Prostate gland (tissue), 2 donors: ENCODE measurements around the gene VAMP5. TPM values are rescaled to one million over a fixed set of nuclear protein-coding genes. Genes with fewer than 3 reads are reported as not detected.
"Not testable (repeated sequence)": the region's sequence is repeated elsewhere in the genome, so short reads cannot be mapped to it uniquely, and the experiment has no call there.

ENCODE experiments used
- DNase-seq: peaks from one replicate; pipeline ENCODE4 v3.0.0-alpha.2; 2019; ENCODE audit warnings: low spot score
- H3K27ac ChIP-seq, 2 donors: fragments of 200-600 bp; sonication (generic); 2 replicates each; pipeline ENCODE4 v1.5.1; 2017 to 2019
- H3K27me3 ChIP-seq: fragments of 200-600 bp; sonication (generic); replicated peaks from 2 replicates; pipeline ENCODE4 v1.5.1; 2019; ENCODE audit not compliant: insufficient read depth
- H3K36me3 ChIP-seq, 2 donors: fragments of 200-600 bp; sonication (generic); 1 replicate in 1 of 2; 2 replicates in 1 of 2; pipeline versions ENCODE4 v1.5.1 to v1.8.1; 2017 to 2019
- H3K4me1 ChIP-seq: fragments of 200-600 bp; sonication (generic); replicated peaks from 2 replicates; pipeline ENCODE4 v1.5.1; 2019
- H3K4me3 ChIP-seq, 2 donors: fragments of 200-600 bp; sonication (generic); 2 replicates each; pipeline ENCODE4 v1.5.1; 2017 to 2019
- H3K9me3 ChIP-seq: fragments of 200-600 bp; sonication (generic); 2 replicates; pipeline ENCODE4 v1.5.1; 2017
- POLR2A ChIP-seq: fragments of 450-650 bp; IDR thresholded peaks from one replicate; pipeline ENCODE4 v1.6.1; 2016; ENCODE audit warnings: antibody characterized with exemption, mild to moderate bottlenecking
- POLR2AphosphoS5 ChIP-seq: sonication (generic); formaldehyde crosslinking; IDR thresholded peaks from one replicate; pipeline ENCODE4 v1.6.1; 2017; ENCODE audit warnings: antibody characterized with exemption
- WGBS: methylation state at CpG from one replicate; pipeline ENCODE4 v1.1.5; 2018; 5-methylcytosine and 5-hydroxymethylcytosine counted together
- intact Hi-C: fragments of 100-400 bp; cut with DNase I; formaldehyde crosslinking; loops from one replicate; pipeline ENCODE4 v1.14.2; 2022
- total RNA-seq, 2 donors: library from RNA; depleted of rRNA; stranded (reverse); fragments of >200 nt; gene quantifications; one replicate each; pipeline ENCODE4 v1.1.0, GENCODE V29; 2016
- TF ChIP-seq, protein P1 (sequence below), 4 experiments: fragments of 200-600 bp in 2 of 4; fragments of 450-650 bp in 2 of 4; sonication (generic) in 2 of 4; IDR thresholded peaks; 1 replicate in 3 of 4; 2 replicates in 1 of 4; pipeline ENCODE4 v1.5.1; 2016 to 2019; ENCODE audit warnings: antibody characterized with exemption in 4 of 4, mild to moderate bottlenecking in 2 of 4, moderate library complexity in 2 of 4

VAMP5 gene
- total RNA-seq, 2 donors from 2014 or later = 8.4 to 27.0 TPM

DNA sequence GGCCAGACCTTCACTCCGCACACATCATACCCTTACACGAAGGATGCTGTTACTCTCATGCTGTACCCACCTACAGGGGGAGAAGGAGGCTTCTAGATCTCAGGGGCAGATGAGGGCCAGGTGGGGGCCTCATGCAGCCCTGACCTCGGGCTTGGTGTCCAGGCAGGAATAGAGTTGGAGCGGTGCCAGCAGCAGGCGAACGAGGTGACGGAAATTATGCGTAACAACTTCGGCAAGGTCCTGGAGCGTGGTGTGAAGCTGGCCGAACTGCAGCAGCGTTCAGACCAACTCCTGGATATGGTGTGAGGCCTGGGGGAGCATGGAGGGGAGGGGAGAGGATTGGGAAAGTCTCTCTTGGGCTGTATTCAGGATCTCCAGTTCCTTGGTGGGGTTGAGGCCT lies 7.3 kb downstream of the VAMP5 start:
- Histone ChIP-seq H3K4me1 (peaks cover 10% of the 10 kb centered on the region), H3K4me3 (no peak overlapping the region)
- 80% methylated on average over 12 of the region's 12 CpGs for WGBS

DNA sequence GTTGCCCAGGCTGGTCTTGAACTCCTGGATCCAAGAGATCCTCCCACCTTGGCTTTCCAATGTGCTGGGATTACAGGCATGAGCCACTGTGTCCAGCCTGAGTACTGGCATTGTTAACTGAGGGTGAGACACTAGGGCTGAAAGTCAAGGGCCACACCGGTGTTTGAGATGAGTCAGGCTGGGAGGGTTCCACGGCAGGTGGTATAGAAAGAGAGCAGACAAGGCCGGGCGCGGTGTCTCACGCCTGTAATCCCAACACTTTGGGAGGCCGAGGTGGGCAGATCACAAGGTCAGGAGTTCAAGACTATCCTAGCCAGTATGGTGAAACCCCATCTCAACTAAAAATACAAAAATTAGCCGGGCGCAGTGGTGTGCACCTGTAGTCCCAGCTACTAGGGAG lies 8.1 kb downstream of the VAMP5 start:
- H3K9me3 ChIP-seq, DNase-seq, H3K27me3 ChIP-seq, H3K27ac ChIP-seq, H3K36me3 ChIP-seq, intact Hi-C loops, H3K4me3 ChIP-seq: not testable (repeated sequence)
- H3K4me1 ChIP-seq = peaks cover 14% of the 10 kb centered on the region
- WGBS = 94% methylated on average over 9 of the region's 9 CpGs

More for the DNA sequence above, 7.3 kb downstream of the VAMP5 start:
- no peaks in the 10 kb centered on the region for H3K36me3 ChIP-seq
- no peaks in the 10 kb centered on the region for H3K27me3 ChIP-seq
- TF ChIP-seq POLR2AphosphoS5 (no peak), POLR2A (no peak)
- TF ChIP-seq, protein P1, sequence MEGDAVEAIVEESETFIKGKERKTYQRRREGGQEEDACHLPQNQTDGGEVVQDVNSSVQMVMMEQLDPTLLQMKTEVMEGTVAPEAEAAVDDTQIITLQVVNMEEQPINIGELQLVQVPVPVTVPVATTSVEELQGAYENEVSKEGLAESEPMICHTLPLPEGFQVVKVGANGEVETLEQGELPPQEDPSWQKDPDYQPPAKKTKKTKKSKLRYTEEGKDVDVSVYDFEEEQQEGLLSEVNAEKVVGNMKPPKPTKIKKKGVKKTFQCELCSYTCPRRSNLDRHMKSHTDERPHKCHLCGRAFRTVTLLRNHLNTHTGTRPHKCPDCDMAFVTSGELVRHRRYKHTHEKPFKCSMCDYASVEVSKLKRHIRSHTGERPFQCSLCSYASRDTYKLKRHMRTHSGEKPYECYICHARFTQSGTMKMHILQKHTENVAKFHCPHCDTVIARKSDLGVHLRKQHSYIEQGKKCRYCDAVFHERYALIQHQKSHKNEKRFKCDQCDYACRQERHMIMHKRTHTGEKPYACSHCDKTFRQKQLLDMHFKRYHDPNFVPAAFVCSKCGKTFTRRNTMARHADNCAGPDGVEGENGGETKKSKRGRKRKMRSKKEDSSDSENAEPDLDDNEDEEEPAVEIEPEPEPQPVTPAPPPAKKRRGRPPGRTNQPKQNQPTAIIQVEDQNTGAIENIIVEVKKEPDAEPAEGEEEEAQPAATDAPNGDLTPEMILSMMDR (IDR thresholded peaks at IDR 0.05) = no peak
- intact Hi-C loops = no loop called here
- H3K27ac ChIP-seq = peak overlapping the region in 1 of 2 donors; percentile 45
- H3K9me3 ChIP-seq = no peaks in the 10 kb centered on the region
- no peak for DNase-seq

DNA sequence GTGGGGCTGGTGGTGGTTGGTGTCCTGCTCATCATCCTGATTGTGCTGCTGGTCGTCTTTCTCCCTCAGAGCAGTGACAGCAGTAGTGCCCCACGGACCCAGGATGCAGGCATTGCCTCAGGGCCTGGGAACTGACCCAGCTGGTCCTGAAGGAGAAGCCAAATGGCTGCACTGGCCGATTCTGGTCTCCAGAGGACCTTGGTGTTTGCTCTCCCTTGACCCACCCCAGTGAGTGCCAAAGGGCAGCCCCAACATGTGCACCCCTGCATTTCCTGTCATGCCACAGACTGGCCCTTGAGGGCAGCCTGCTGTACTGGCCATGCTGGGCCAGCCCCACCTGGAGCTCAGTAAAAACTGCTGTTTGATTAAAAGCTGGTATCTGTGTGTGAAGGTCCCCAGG lies 8.8 kb downstream of the VAMP5 start:
- Histone ChIP-seq H3K9me3 (no peaks in the 10 kb centered on the region), H3K4me1 (peaks cover 14% of the 10 kb centered on the region), H3K27me3 (no peaks in the 10 kb centered on the region), H3K36me3 (no peaks in the 10 kb centered on the region), H3K27ac (no peak overlapping the region), H3K4me3 (no peak overlapping the region)
- 69% methylated on average over 3 of the region's 3 CpGs for WGBS
- intact Hi-C loops = no loop called here
- no peak for TF ChIP-seq POLR2A
- TF ChIP-seq, protein P1 (IDR thresholded peaks at IDR 0.05) = no peak
- TF ChIP-seq POLR2AphosphoS5 = no peak
- no peak for DNase-seq

DNA sequence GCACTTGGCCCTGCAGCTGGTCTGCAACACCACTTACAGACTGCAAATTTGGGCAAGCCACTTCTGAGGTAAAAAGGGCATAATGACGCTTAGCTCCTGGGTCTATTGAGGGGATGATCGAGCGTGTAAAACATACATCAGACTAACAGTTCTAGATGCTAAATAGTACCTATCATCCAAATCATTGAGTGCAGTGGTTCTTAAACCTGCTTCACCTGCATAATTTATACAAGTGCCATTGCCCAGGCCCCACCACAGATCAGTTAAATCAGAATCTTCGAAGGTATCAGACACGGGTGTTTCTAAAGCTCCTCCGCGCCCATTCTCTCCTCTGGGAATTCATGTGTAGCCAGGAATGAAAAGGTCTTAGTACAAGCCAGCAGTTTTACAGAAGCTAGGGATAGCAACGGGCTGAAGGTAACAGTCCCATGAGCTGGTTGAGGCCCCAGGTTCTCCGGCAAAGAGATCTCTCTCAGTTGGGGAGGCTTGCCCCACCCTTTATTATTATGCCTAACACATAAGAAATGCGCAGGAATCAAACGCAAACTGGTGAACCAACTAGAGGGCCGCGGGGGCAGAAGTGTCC lies 10.6 kb downstream of the VAMP5 start:
- no peak for DNase-seq
- intact Hi-C loops = loop anchor here (5.0 kb wide), 1 partner anchor 33 kb away; the partner anchor contains the start of gene GGCX
- Histone ChIP-seq H3K9me3 (no peaks in the 10 kb centered on the region), H3K27ac (peak overlapping the region; percentile 89 to 93), H3K4me3 (peak overlapping the region; percentile 84 to 87), H3K36me3 (no peaks in the 10 kb centered on the region), H3K4me1 (peaks cover 14% of the 10 kb centered on the region), H3K27me3 (no peaks in the 10 kb centered on the region)
- 16% methylated on average over 13 of the region's 13 CpGs for WGBS
- no peak for TF ChIP-seq POLR2A
- TF ChIP-seq POLR2AphosphoS5 = no peak
- TF ChIP-seq, protein P1 (IDR thresholded peaks at IDR 0.05) = no peak

DNA sequence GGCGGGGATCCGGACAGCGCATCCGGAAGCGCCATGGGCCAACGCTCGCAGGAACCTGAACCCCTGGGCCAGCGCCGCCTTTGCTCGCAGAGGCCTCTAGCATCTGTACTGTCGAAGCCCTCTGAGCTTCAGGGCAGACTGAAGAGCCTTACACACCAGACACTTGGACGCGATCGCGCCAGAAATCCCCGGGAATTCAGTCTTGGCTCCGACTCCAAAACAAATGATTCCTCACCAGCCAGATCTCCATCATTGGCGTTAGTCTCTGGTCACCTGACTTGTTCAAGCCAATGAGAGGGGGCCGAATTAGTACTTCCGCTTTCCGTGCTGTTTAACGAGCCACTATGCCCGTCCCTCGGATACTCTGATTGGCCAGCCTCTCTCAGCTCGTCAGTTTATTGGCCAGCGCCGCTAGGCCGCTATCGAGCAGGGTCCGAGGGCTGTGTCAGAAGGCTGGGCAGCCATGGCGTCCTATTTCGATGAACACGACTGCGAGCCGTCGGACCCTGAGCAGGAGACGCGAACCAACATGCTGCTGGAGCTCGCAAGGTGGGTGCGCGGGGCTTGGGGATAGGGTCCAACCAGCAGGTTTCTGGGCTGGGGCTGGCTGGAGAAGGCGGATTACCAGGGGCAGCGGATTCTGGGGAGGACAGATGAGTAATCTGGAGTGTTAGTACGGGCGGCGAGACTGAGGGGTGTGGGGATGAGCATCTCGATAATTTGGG lies 11.2 kb downstream of the VAMP5 start, which contains the start of gene RNF181:
RNF181 (plus strand) TSS at position 445 of the 725 bp plus-strand sequence; CDS start at position 464, 19 bp downstream.
- under 1% methylated on average over 47 of the region's 47 CpGs for WGBS
- H3K4me1 ChIP-seq = peaks cover 12% of the 10 kb centered on the region
- TF ChIP-seq, protein P1 (IDR thresholded peaks at IDR 0.05) = no peak
- TF ChIP-seq POLR2AphosphoS5 (peak; percentile 97), POLR2A (peak; percentile 89)

More for the DNA sequence above, 11.2 kb downstream of the VAMP5 start, which contains the start of gene RNF181:
- Histone ChIP-seq H3K4me3 (peak within 1 kb of the TSS; percentile 84 to 87), H3K9me3 (no peaks in the 10 kb centered on the region), H3K27me3 (no peaks in the 10 kb centered on the region), H3K27ac (peak within 1 kb of the TSS; percentile 89 to 93), H3K36me3 (no peaks in the 10 kb centered on the region)
- DNase-seq = peak; percentile 98
- intact Hi-C loops = loop anchor here (5.0 kb wide), 1 partner anchor 33 kb away; the partner anchor contains the start of gene GGCX
